Measurements from ENCODE around the gene TTC39B.
"Not testable (repeated sequence)": the region's sequence is repeated elsewhere in the genome, so short reads cannot be mapped to it uniquely, and the experiment has no call there.

TTC39B gene

GRCh38 chr9:15256426-15256825 lies 50.6 kb downstream of the TTC39B start:
- DNase-seq, result no peak

DNA sequence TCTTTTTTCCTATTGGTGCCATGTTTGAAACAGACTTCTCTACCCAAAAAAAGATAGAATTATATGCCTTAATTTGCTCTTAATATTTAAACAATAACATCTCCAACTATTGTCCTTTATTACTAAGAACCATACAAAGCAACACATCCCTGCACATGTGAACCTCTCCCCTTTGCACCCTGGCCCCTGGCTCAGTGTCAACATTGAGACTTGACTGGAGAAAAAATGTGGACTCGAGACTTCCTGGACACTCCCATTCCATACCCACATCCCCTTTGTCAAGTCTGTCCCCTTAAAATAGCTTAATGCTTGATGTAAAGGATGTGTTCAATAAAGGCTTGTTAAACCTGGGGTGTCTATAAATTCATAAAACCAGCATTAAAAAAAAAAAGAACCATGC lies 53.2 kb downstream of the TTC39B start:
- DNase-seq, result no peak

- no peak for DNase-seq
Measured at GRCh38 chr9:15253197-15253596, 53.8 kb downstream of the TTC39B start.

GRCh38 chr9:15249981-15250380 lies 57.0 kb downstream of the TTC39B start:
- no peak for DNase-seq

DNA sequence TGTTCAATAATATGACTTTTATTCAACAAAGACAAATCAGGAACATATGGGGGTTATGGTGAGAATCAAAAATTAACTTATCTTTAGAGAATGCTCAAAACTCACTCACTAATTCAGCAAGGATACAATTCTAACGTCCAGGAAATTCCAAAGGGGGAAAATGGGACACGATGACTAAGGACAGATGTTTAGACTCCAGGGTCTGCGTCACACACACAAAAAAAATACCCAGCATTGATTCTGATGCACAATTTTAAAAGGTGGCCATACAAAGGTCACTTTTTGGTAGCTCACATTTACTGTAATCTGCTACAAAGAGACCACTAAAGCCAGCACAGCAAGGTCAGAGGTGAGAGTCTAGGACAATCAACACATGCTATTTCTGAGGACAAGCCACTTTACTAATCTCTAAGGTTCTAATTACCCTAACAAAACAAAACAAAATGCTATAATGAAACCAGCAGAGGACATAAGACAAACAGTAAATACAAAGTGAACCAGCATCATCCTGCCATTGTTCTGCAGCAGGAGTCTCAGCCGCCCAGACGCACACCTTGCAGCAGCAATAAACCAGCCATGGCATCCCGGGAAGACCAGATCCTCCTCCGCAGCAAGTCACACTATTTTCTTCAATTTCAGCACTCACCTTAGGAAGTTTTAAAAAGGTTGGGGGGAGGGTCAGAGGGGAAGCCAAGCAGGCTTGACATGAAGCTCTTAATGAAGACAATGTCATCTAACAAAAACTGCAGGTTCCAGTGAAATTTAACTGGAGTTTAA lies 57.8 kb downstream of the TTC39B start:
- no peak for DNase-seq

- DNase-seq, result no peak
Measured at GRCh38 chr9:15248621-15249020, 58.4 kb downstream of the TTC39B start.

GRCh38 chr9:15248081-15248480 lies 58.9 kb downstream of the TTC39B start:
- DNase-seq, result no peak

- no peak for DNase-seq
Measured at GRCh38 chr9:15246708-15247107, 60.3 kb downstream of the TTC39B start.

DNA sequence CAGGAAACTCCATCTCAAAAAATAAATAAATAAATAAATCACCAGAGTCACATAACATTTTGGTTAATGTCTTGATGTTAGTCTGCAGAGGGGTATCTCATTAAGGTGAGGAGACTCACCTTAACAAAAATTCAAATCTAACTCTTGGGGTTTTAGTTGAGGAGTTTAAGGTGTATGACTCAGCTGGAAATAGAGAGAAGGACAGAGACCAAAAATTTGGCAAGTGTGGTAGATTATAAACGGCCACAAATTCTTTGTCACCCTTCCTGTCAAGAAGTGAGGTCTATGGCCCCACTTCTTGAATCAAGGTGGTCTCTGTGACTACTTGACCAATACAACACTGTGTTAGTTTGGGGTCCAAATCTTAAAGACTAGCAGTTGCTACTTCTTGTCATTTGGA lies 60.8 kb downstream of the TTC39B start:
- no peak for DNase-seq

DNA sequence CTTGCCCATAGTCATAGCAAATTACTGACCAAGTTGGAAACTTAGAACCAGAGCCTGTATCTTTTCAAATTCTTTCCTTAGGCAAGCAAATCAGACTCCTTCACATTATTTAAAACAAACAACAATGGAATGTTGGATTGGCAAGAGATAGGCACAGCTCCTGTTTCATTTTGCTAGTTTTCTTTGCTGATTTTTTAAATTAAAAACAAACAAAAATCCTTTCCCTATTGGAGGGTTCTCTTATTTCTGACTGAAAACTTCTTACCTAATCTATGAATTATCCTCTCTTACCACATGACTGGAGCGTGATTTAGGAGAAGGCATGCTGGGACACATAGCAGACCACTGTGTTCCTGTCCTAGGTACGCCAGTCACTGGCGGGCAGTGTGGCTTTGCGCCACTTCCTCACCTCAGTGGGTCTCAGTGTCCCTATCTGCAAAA lies 63.0 kb downstream of the TTC39B start:
- no peak for DNase-seq

GRCh38 chr9:15243081-15243480 lies 63.9 kb downstream of the TTC39B start:
- DNase-seq, result no peak

DNA sequence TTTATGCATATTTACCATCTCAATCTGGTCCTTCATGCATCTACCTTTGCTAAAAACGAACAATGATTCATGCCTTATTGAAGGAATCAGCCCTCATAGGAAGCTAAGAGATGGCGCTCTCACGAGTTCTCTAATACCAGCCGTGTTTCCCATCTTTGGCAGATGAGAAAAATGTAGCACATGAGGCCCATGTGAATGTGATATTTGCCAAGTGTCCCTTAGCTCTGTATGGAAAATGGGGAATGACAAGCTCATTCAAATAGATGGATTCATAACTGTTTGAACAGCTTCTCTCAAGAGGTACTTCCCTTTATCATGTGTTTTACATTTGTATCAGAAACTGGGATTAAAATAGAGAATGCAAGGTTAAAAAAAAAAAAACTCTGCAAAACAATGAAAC lies 66.1 kb downstream of the TTC39B start:
- DNase-seq, result no peak

- DNase-seq, result no peak
Measured at GRCh38 chr9:15239816-15240215, 67.2 kb downstream of the TTC39B start.

DNA sequence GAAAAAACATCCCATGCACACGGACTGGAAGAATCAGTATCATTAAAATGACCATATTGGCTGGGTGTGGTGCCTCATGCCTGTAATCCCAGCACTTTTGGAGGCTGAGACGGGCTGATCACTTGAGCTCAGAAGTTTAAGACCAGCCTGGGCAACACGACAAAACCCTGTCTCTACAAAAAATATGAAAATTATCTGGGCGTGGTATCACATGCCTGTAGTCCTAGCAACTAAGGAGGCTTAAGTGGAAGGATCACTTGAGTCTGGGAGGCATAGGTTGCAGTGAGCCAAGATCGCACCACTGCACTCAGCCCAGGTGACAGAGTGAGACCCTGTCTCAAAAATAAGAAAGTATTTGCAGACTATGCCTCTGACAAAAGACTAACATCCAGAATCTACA lies 68.4 kb downstream of the TTC39B start:
- DNase-seq, result no peak

DNA sequence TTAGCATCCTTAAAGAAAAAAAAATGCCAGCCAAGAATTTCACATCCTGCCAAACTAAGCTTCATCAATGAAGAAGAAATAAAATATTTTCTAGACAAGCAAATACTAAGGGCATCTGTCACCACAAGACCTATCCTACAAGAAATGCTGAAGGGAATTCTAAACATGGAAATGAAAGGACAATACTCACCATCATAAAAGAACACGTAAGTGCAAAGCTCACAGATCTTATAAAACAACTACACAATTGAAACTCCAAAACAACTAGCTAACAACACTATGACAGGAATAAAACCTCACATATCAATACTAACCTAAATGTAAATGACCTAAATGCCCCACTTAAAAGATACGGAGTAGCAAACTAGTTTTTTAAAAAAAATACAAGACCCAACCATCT lies 71.4 kb downstream of the TTC39B start:
- no peak for DNase-seq

GRCh38 chr9:15233941-15234490 lies 73.0 kb downstream of the TTC39B start:
- not testable (repeated sequence) for DNase-seq

DNA sequence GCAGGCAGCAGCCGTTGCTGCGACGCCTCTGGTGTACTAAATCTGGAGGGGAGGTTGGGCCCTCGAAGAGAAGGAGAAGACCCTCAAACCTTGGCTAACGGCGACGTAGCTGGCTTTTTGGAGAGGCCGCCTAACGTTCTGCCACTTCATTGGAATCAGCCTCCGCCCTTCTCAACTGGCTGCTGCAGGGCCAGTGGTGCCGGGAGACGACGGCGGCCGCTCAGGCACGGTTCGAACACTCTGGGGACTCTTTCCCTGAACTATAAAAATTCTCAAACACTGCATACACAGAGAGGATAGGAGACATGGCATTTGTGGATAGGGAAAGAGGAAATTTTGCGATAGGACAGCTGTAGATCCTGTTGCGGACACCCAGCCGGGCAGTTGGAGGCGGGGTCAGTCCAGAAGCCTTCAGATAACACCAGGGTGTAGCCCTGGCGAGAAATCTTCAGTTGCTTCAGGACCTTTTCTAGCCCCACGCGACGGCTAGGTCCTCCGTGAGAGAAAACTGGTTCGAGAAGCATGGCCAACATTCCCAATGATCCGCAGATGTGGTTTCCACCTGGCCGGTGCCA lies 74.2 kb downstream of the TTC39B start:
- DNase-seq, result not testable (repeated sequence)

DNA sequence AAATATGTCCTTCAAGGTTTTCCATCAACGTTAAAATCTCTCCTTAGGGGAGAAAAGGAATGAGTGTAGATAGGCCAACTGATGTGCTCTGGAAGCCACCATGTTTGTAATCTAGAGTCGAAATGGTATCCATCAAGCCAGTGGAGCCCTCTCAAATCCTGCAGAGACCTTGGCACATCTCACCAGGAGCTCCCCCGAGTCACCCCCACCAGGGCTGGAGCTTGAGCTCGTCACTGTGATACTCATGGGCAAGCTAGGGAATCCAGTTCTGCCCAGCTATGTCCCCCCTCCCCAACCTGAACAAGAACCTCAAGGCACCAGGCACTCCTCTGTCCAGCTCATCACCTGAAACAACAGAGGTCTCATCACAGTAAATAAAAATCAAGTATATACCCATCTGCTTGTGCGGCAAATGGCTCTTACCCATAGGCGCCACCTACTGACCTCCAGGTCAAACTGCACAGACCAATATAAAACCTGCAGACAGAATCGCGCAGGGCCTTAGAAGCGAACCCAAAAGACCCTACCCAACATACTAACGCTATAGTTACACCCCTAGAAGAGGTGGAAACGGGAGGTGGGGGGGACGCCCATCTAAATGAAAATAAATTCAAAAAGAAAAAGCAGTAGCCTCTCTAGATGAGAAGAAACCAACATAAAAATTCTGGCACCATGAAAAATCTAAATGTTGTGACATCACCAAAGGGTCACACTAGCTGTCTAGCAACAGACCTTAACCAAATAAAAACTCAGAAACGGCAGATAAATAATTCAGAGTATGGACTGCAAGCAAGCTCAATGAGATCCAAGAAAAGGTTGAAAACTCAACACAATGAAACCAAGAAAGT lies 75.0 kb downstream of the TTC39B start:
- DNase-seq, result no peak

DNA sequence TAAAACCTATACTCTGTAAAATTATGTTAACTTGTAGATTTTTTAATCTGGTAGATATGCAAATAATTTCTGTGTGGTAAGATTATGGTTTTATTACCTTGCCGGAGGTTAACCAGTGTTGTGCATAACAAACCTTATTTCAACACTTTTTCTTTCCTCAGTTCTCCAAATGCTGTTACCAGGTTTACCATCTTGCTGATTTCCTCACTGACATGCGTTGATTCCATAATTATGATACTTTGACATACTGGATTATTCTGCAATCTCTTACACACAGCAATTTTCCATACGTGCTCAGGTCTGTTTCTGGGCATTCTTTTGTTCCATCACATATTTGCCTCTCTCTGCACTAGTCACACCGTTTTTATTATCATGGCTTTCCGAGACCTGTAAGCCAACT lies 77.6 kb downstream of the TTC39B start:
- DNase-seq, result no peak

DNA sequence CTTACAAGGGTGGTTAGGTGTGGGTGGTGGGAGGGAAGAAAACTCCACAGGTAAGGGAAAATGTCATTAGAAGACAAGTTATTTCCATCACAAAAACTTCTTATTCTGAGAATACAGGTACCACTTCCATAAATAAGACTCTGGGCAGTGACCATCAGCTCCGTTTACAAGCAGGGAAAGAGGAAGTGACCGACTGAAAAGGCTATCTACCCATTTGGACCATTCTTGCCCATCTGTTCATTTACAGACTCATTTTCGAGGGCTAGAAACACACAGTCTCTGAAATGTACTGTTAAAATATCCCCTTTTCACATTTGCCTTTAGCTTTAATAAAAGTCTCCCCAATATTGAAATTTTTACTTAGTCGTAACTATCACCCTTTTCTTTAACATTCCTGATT lies 79.5 kb downstream of the TTC39B start:
- DNase-seq, result no peak

- DNase-seq, result no peak
Measured at GRCh38 chr9:15225564-15226126, 81.4 kb downstream of the TTC39B start.

DNA sequence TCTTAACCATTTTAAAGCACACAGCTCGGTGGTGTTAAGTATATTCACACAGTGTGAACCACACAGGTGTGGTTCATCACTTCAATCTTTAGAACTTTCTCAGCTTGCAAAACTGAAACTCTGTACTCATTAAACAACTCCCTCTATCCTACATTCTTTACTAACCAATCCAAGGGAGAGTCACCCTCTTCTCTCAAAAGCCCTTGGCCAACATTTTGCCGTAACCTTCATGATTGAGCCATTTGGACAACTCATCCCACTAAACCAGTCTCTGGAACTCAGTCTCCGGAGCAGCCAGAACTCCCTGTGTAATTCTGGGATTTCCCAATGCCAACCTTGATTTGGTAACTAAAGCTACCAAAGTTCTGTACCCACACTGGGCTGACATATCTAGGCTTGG lies 84.7 kb downstream of the TTC39B start:
- DNase-seq, result no peak

DNA sequence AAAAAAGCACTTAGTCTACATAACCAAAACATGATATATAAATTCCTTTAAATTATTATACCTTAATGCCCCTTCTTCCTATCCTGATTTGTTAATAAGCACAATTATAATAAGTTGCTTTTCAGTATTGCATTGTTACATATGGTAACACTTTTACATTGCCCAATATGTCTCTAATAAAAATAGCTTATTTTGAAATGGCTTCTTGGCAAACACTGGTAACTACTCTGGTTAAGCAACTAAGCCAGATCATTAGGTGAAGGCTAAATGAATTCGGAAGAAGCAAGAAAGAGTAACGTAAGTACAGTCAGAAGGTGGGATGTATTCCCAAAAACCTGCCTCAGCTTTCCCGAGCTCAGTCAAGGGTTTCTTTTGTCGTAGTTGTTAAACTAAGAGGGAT lies 85.3 kb downstream of the TTC39B start:
- DNase-seq, result no peak
